ENCODE results near the gene SLC15A5.

The SLC15A5 gene

GRCh38 chr12:16224196-16224595, 53.3 kb downstream of the SLC15A5 start:
- Histone ChIP-seq H2AFZ (ENCODE audit: low read depth, low read length, severe bottlenecking) (no peak overlapping the region), H3K4me3 (ENCODE audit: insufficient read depth, low read length, poor library complexity, severe bottlenecking) (no peak overlapping the region), H3K4me2 (ENCODE audit: low read depth, low read length, poor library complexity, severe bottlenecking) (no peak overlapping the region), H4K20me1 (ENCODE audit: low read depth, low read length) (no peaks in the 10 kb centered on the region), H3K27ac (ENCODE audit: low read depth, low read length) (no peak overlapping the region), H3F3A (ENCODE audit: insufficient read depth) (no peaks in the 10 kb centered on the region), H3K36me3 (ENCODE audit: low read length) (no peaks in the 10 kb centered on the region), H3K9ac (ENCODE audit: low read length) (no peak overlapping the region), H3K27me3 (ENCODE audit: low read length) (no peaks in the 10 kb centered on the region), H3K79me2 (ENCODE audit: insufficient read depth, low read length) (no peaks in the 10 kb centered on the region), H3K9me2 (replicated peaks; ENCODE audit: insufficient read depth, low read length) (no peaks in the 10 kb centered on the region), H3K9me3 (ENCODE audit: insufficient read depth, low read length) (no peaks in the 10 kb centered on the region)
- TF ChIP-seq, protein P1, sequence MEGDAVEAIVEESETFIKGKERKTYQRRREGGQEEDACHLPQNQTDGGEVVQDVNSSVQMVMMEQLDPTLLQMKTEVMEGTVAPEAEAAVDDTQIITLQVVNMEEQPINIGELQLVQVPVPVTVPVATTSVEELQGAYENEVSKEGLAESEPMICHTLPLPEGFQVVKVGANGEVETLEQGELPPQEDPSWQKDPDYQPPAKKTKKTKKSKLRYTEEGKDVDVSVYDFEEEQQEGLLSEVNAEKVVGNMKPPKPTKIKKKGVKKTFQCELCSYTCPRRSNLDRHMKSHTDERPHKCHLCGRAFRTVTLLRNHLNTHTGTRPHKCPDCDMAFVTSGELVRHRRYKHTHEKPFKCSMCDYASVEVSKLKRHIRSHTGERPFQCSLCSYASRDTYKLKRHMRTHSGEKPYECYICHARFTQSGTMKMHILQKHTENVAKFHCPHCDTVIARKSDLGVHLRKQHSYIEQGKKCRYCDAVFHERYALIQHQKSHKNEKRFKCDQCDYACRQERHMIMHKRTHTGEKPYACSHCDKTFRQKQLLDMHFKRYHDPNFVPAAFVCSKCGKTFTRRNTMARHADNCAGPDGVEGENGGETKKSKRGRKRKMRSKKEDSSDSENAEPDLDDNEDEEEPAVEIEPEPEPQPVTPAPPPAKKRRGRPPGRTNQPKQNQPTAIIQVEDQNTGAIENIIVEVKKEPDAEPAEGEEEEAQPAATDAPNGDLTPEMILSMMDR (IDR thresholded peaks at IDR 0.05; ENCODE audit: insufficient read depth, low read length, poor library complexity, severe bottlenecking), result no peak
- TF ChIP-seq EZH2phosphoT487 (conservative IDR thresholded peaks at IDR 0.05; ENCODE audit: low read length), result no peak

GRCh38 chr12:16221776-16222175, 55.7 kb downstream of the SLC15A5 start:
- H3K79me2 ChIP-seq (ENCODE audit: insufficient read depth, low read length), result no peaks in the 10 kb centered on the region
- H3K27me3 ChIP-seq (ENCODE audit: low read length), result no peaks in the 10 kb centered on the region
- no peaks in the 10 kb centered on the region for H4K20me1 ChIP-seq (ENCODE audit: low read depth, low read length)
- TF ChIP-seq, protein P1 (IDR thresholded peaks at IDR 0.05; ENCODE audit: insufficient read depth, low read length, poor library complexity, severe bottlenecking), result no peak
- TF ChIP-seq EZH2phosphoT487 (conservative IDR thresholded peaks at IDR 0.05; ENCODE audit: low read length), result no peak
- H3K4me2 ChIP-seq (ENCODE audit: low read depth, low read length, poor library complexity, severe bottlenecking), result no peak overlapping the region
- H3K4me3 ChIP-seq (ENCODE audit: insufficient read depth, low read length, poor library complexity, severe bottlenecking), result no peak overlapping the region
- no peak overlapping the region for H2AFZ ChIP-seq (ENCODE audit: low read depth, low read length, severe bottlenecking)
- H3K9me2 ChIP-seq (replicated peaks; ENCODE audit: insufficient read depth, low read length), result no peaks in the 10 kb centered on the region
- H3F3A ChIP-seq (ENCODE audit: insufficient read depth), result no peaks in the 10 kb centered on the region
- no peaks in the 10 kb centered on the region for H3K36me3 ChIP-seq (ENCODE audit: low read length)
- no peak overlapping the region for H3K27ac ChIP-seq (ENCODE audit: low read depth, low read length)
- H3K9me3 ChIP-seq (ENCODE audit: insufficient read depth, low read length), result no peaks in the 10 kb centered on the region
- H3K9ac ChIP-seq (ENCODE audit: low read length), result no peak overlapping the region

DNA sequence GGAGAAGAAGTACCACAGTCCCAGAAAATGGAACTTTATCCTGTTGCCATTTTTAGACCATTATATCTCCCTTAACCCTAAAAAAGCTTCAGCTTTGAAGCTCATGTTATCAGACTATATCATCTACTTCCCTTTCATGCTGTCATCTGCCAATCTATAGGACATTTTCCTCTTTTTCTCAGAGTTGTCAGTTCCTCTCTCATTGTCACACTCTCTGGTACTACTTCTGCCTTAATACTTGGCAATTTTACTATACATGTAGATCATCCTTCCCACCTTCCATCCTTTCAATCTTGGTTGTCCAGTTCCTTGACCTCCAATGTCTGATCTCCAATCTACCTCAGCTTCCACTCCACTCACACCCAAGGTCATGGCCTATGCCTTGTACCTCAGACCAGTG, 57.4 kb downstream of the SLC15A5 start:
- Histone ChIP-seq H3K36me3 (ENCODE audit: low read length) (no peaks in the 10 kb centered on the region), H3K9me3 (ENCODE audit: insufficient read depth, low read length) (no peaks in the 10 kb centered on the region), H2AFZ (ENCODE audit: low read depth, low read length, severe bottlenecking) (no peak overlapping the region), H3K9me2 (replicated peaks; ENCODE audit: insufficient read depth, low read length) (no peaks in the 10 kb centered on the region), H3K27ac (ENCODE audit: low read depth, low read length) (no peak overlapping the region), H3F3A (ENCODE audit: insufficient read depth) (no peaks in the 10 kb centered on the region), H3K4me3 (ENCODE audit: insufficient read depth, low read length, poor library complexity, severe bottlenecking) (no peak overlapping the region), H3K9ac (ENCODE audit: low read length) (no peak overlapping the region), H3K79me2 (ENCODE audit: insufficient read depth, low read length) (no peaks in the 10 kb centered on the region), H3K27me3 (ENCODE audit: low read length) (no peaks in the 10 kb centered on the region), H4K20me1 (ENCODE audit: low read depth, low read length) (no peaks in the 10 kb centered on the region), H3K4me2 (ENCODE audit: low read depth, low read length, poor library complexity, severe bottlenecking) (no peak overlapping the region)
- TF ChIP-seq, protein P1 (IDR thresholded peaks at IDR 0.05; ENCODE audit: insufficient read depth, low read length, poor library complexity, severe bottlenecking), result no peak
- TF ChIP-seq EZH2phosphoT487 (conservative IDR thresholded peaks at IDR 0.05; ENCODE audit: low read length), result no peak
